ENCODE measurements around the gene NOTCH4.

GRCh38 chr6:32195652-32195901, 28.3 kb downstream of the NOTCH4 start:
- TF ChIP-seq POLR2A (IDR thresholded peaks at IDR 0.05), result no peak
- TF ChIP-seq CTCF (IDR thresholded peaks at IDR 0.05), result peak in 2 of 3 experiments; percentile 74 to 83

Data from testis (tissue), 2 donors.